ENCODE data around the gene ARHGAP12.

GRCh38 chr10:31876652-31877352 is 51.8 kb downstream of the ARHGAP12 start:
- TF ChIP-seq CTCF (IDR thresholded peaks at IDR 0.05; ENCODE audit: borderline replicate concordance, extremely low read depth, low read length, poor library complexity, severe bottlenecking) (no peak), EZH2 (IDR thresholded peaks at IDR 0.05; ENCODE audit: borderline replicate concordance, low read depth, low read length, severe bottlenecking) (no peak)

Measured in DND-41 (cell line).